Neural cell (in vitro differentiated cells): ENCODE results near the gene DARS1. TPM values are rescaled to one million over a fixed set of nuclear protein-coding genes. Genes with fewer than 3 reads are reported as not detected.

Source experiments
- H2AFZ ChIP-seq: fragments of 200-600, 300-800 bp; sonication (generic), shearing (Covaris generic); 2 replicates; pipeline ENCODE4 v1.6.0; 2014; ENCODE audit warnings: low read depth, mild to moderate bottlenecking, antibody characterized with exemption, low read length, moderate library complexity
- H3F3A ChIP-seq: fragments of 200-600 bp; shearing (Covaris generic); 2 replicates; pipeline ENCODE4 v1.6.1; 2016; ENCODE audit warnings: mild to moderate bottlenecking, moderate library complexity, mixed read lengths, antibody characterized with exemption, low read length; ENCODE audit not compliant: insufficient read depth, poor library complexity, severe bottlenecking
- H3K27ac ChIP-seq: fragments of 200-600, 300-800 bp; sonication (generic), shearing (Covaris generic); 2 replicates; pipeline ENCODE4 v1.5.1; 2014; ENCODE audit warnings: mild to moderate bottlenecking, low read length, moderate library complexity
- H3K27me3 ChIP-seq: fragments of 300-800, 200-600 bp; sonication (generic), shearing (Covaris generic); 2 replicates; pipeline ENCODE4 v1.6.0; 2014; ENCODE audit warnings: mild to moderate bottlenecking, low read depth, low read length, moderate library complexity; ENCODE audit not compliant: insufficient read depth
- H3K36me3 ChIP-seq: fragments of 300-800, 200-600 bp; sonication (generic), shearing (Covaris generic); 2 replicates; pipeline ENCODE4 v1.5.1; 2014; ENCODE audit warnings: mild to moderate bottlenecking, antibody characterized with exemption, low read length, moderate library complexity; ENCODE audit not compliant: insufficient read depth
- H3K4me2 ChIP-seq: fragments of 300-800, 200-600 bp; sonication (generic), shearing (Covaris generic); 2 replicates; pipeline ENCODE4 v1.6.0; 2014; ENCODE audit warnings: mild to moderate bottlenecking, low read length
- H3K4me3 ChIP-seq: fragments of 300-800, 200-600 bp; sonication (generic), shearing (Covaris generic); 2 replicates; pipeline ENCODE4 v1.5.1; 2014; ENCODE audit warnings: mild to moderate bottlenecking, low read length, moderate library complexity
- H3K79me2 ChIP-seq: fragments of 200-600 bp; shearing (Covaris generic); replicated peaks from 2 replicates; pipeline ENCODE4 v1.6.0; 2014; ENCODE audit warnings: mild to moderate bottlenecking, low read length, moderate library complexity; ENCODE audit not compliant: insufficient read depth
- H3K9ac ChIP-seq: fragments of 300-800, 200-600 bp; sonication (generic), shearing (Covaris generic); 2 replicates; pipeline ENCODE4 v1.6.1; 2016; ENCODE audit warnings: mild to moderate bottlenecking, low read length, mixed read lengths
- H3K9me2 ChIP-seq: fragments of 200-600 bp; shearing (Covaris generic); 2 replicates; pipeline ENCODE4 v1.6.1; 2016; ENCODE audit warnings: mild to moderate bottlenecking, low read length, mixed read lengths; ENCODE audit not compliant: insufficient read depth
- H3K9me3 ChIP-seq: fragments of 200-600, 300-800 bp; sonication (generic), shearing (Covaris generic); 2 replicates; pipeline ENCODE4 v1.6.1; 2016; ENCODE audit warnings: mild to moderate bottlenecking, mixed run types, low read length, moderate library complexity, mixed read lengths
- H4K20me1 ChIP-seq: fragments of 200-600 bp; shearing (Covaris generic); 2 replicates; pipeline ENCODE4 v1.6.1; 2016; ENCODE audit warnings: mild to moderate bottlenecking, mixed run types; ENCODE audit not compliant: insufficient read depth
- EP300 ChIP-seq: fragments of 450-650 bp; conservative IDR thresholded peaks from 2 replicates; pipeline ENCODE4 v1.6.1; 2014; ENCODE audit warnings: antibody characterized with exemption, mild to moderate bottlenecking, moderate library complexity; ENCODE audit not compliant: poor library complexity, severe bottlenecking
- EZH2 ChIP-seq: fragments of 200-600, 300-800 bp; shearing (Covaris generic), sonication (generic); IDR thresholded peaks from 2 replicates; pipeline ENCODE4 v1.6.1; 2014; ENCODE audit warnings: antibody characterized with exemption, low read length, borderline replicate concordance, mild to moderate bottlenecking; ENCODE audit not compliant: insufficient read depth, poor library complexity, severe bottlenecking
- MXI1 ChIP-seq: fragments of 450-650 bp; conservative IDR thresholded peaks from 2 replicates; pipeline ENCODE4 v1.6.1; 2014; ENCODE audit warnings: antibody characterized with exemption, mild to moderate bottlenecking; ENCODE audit not compliant: poor library complexity, severe bottlenecking
- POLR2AphosphoS5 ChIP-seq: IDR thresholded peaks from 2 replicates; pipeline ENCODE4 v1.6.1; 2012
- RAD21 ChIP-seq: fragments of 450-650 bp; conservative IDR thresholded peaks from 2 replicates; pipeline ENCODE4 v1.6.1; 2014; ENCODE audit warnings: antibody characterized with exemption, mild to moderate bottlenecking, moderate library complexity
- SMC3 ChIP-seq: fragments of 450-650 bp; conservative IDR thresholded peaks from 2 replicates; pipeline ENCODE4 v1.6.1; 2014; ENCODE audit warnings: antibody characterized with exemption, mild to moderate bottlenecking, moderate library complexity; ENCODE audit not compliant: poor library complexity
- TAF1 ChIP-seq: IDR thresholded peaks from 2 replicates; pipeline ENCODE4 v1.6.1; 2012; ENCODE audit warnings: low read depth
- polyA plus RNA-seq: library from polyadenylated mRNA; depleted of rRNA; stranded (reverse); fragments of >200 nt; gene quantifications from 2 replicates; pipeline ENCODE4 v1.2.3, GENCODE V29; 2014
- TF ChIP-seq, protein P1 (sequence below): IDR thresholded peaks from 2 replicates; pipeline ENCODE4 v1.6.1; 2012; ENCODE audit warnings: borderline replicate concordance
- TF ChIP-seq, protein P2 (sequence below): fragments of 450-650 bp; IDR thresholded peaks from 2 replicates; pipeline ENCODE4 v1.5.1; 2014; ENCODE audit warnings: antibody characterized with exemption, mild to moderate bottlenecking, moderate library complexity; ENCODE audit not compliant: poor library complexity, severe bottlenecking

DARS1 gene
- polyA plus RNA-seq, 1 donor from 2014 or later: 37.9 TPM

GRCh38 chr2:135948141-135948540 lies 37.3 kb downstream of the DARS1 start:
- TF ChIP-seq, protein P1, sequence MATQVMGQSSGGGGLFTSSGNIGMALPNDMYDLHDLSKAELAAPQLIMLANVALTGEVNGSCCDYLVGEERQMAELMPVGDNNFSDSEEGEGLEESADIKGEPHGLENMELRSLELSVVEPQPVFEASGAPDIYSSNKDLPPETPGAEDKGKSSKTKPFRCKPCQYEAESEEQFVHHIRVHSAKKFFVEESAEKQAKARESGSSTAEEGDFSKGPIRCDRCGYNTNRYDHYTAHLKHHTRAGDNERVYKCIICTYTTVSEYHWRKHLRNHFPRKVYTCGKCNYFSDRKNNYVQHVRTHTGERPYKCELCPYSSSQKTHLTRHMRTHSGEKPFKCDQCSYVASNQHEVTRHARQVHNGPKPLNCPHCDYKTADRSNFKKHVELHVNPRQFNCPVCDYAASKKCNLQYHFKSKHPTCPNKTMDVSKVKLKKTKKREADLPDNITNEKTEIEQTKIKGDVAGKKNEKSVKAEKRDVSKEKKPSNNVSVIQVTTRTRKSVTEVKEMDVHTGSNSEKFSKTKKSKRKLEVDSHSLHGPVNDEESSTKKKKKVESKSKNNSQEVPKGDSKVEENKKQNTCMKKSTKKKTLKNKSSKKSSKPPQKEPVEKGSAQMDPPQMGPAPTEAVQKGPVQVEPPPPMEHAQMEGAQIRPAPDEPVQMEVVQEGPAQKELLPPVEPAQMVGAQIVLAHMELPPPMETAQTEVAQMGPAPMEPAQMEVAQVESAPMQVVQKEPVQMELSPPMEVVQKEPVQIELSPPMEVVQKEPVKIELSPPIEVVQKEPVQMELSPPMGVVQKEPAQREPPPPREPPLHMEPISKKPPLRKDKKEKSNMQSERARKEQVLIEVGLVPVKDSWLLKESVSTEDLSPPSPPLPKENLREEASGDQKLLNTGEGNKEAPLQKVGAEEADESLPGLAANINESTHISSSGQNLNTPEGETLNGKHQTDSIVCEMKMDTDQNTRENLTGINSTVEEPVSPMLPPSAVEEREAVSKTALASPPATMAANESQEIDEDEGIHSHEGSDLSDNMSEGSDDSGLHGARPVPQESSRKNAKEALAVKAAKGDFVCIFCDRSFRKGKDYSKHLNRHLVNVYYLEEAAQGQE: no peak
- TF ChIP-seq, protein P2, sequence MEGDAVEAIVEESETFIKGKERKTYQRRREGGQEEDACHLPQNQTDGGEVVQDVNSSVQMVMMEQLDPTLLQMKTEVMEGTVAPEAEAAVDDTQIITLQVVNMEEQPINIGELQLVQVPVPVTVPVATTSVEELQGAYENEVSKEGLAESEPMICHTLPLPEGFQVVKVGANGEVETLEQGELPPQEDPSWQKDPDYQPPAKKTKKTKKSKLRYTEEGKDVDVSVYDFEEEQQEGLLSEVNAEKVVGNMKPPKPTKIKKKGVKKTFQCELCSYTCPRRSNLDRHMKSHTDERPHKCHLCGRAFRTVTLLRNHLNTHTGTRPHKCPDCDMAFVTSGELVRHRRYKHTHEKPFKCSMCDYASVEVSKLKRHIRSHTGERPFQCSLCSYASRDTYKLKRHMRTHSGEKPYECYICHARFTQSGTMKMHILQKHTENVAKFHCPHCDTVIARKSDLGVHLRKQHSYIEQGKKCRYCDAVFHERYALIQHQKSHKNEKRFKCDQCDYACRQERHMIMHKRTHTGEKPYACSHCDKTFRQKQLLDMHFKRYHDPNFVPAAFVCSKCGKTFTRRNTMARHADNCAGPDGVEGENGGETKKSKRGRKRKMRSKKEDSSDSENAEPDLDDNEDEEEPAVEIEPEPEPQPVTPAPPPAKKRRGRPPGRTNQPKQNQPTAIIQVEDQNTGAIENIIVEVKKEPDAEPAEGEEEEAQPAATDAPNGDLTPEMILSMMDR: no peak
- TF ChIP-seq RAD21 (no peak), EP300 (no peak), EZH2 (no peak), SMC3 (no peak), TAF1 (no peak), MXI1 (no peak), POLR2AphosphoS5 (no peak)
- H3K9me3 ChIP-seq: no peaks in the 10 kb centered on the region
- H3K27ac ChIP-seq: no peak overlapping the region
- no peak overlapping the region for H2AFZ ChIP-seq
- H3K9ac ChIP-seq: no peak overlapping the region
- H3K27me3 ChIP-seq: no peaks in the 10 kb centered on the region
- no peaks in the 10 kb centered on the region for H4K20me1 ChIP-seq
- H3K79me2 ChIP-seq: no peaks in the 10 kb centered on the region
- no peak overlapping the region for H3K4me3 ChIP-seq
- no peak overlapping the region for H3K4me2 ChIP-seq
- no peaks in the 10 kb centered on the region for H3K9me2 ChIP-seq
- H3K36me3 ChIP-seq: no peaks in the 10 kb centered on the region
- H3F3A ChIP-seq: no peaks in the 10 kb centered on the region

DNA sequence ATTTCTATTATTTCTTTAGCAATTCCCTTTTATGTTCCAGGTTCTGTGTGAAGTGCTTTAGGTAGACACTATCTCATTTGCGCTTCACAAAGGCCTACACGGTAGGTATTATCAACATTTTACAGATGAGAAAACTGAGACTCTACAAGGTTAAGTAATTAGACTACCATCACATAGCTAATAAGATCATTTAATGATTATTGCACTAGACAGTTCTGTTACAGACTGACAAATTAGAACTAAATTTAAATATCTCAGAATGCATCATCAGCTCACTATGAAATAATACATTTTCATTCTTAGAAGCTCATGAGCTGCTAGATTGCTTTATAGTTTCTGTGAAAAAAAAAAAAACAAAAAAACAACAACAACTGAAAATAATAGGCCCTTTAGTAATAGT lies 37.9 kb downstream of the DARS1 start:
- Histone ChIP-seq H3K9me3 (no peaks in the 10 kb centered on the region), H4K20me1 (no peaks in the 10 kb centered on the region), H3K27ac (no peak overlapping the region), H3K9ac (no peak overlapping the region), H3K4me2 (no peak overlapping the region), H3K79me2 (no peaks in the 10 kb centered on the region), H3K27me3 (no peaks in the 10 kb centered on the region), H2AFZ (no peak overlapping the region), H3F3A (no peaks in the 10 kb centered on the region), H3K36me3 (no peaks in the 10 kb centered on the region), H3K9me2 (no peaks in the 10 kb centered on the region), H3K4me3 (no peak overlapping the region)
- TF ChIP-seq POLR2AphosphoS5: no peak
- TF ChIP-seq EP300: no peak
- no peak for TF ChIP-seq EZH2
- TF ChIP-seq, protein P1: no peak
- TF ChIP-seq, protein P2: no peak
- TF ChIP-seq MXI1: no peak
- no peak for TF ChIP-seq RAD21
- no peak for TF ChIP-seq SMC3
- no peak for TF ChIP-seq TAF1
